Calu3 (cell line): ENCODE results near the gene LRRTM4. TPM values are rescaled to one million over a fixed set of nuclear protein-coding genes. Genes with fewer than 3 reads are reported as not detected.

ENCODE experiments used
- BruUV-seq: library from RNA; stranded (reverse); fragments of 400-500 nt; replicated peaks from 2 replicates; lab custom pipeline; 2021; lab: Mats Ljungman, UMichigan
- CTCF ChIA-PET: fragments of 300-600 bp; sonication (Branson Sonifier 250); formaldehyde crosslinking; loops from one replicate; lab custom pipeline; 2022; ENCODE audit warnings: antibody characterized with exemption; lab: Charles Lee
- DNase-seq: peaks from one replicate; pipeline ENCODE4 v3.0.0; 2022
- H3K27ac Mint-ChIP-seq: one replicate; pipeline ENCODE4 v1.8.0; 2022; ENCODE audit warnings: mixed read lengths; ENCODE audit not compliant: unreplicated experiment
- H3K27me3 Mint-ChIP-seq: one replicate; pipeline ENCODE4 v1.8.0; 2022; ENCODE audit warnings: mixed read lengths; ENCODE audit not compliant: unreplicated experiment
- H3K36me3 Mint-ChIP-seq: one replicate; pipeline ENCODE4 v1.8.0; 2022; ENCODE audit warnings: mild to moderate bottlenecking, moderate library complexity, mixed read lengths; ENCODE audit not compliant: insufficient read depth, unreplicated experiment
- H3K4me1 Mint-ChIP-seq: one replicate; pipeline ENCODE4 v1.8.0; 2022; ENCODE audit warnings: mild to moderate bottlenecking, low read depth, mixed read lengths; ENCODE audit not compliant: unreplicated experiment
- H3K4me3 Mint-ChIP-seq: one replicate; pipeline ENCODE4 v1.8.0; 2022; ENCODE audit warnings: mild to moderate bottlenecking, low read depth, moderate library complexity, mixed read lengths; ENCODE audit not compliant: unreplicated experiment
- H3K9me3 Mint-ChIP-seq: one replicate; pipeline ENCODE4 v1.8.0; 2022; ENCODE audit warnings: low read depth, mixed read lengths; ENCODE audit not compliant: unreplicated experiment
- intact Hi-C: fragments of 100-400 bp; cut with micrococcal nuclease; formaldehyde crosslinking; loops from one replicate; pipeline ENCODE4 v1.10.0; 2022; ENCODE audit not compliant: unreplicated experiment
- total RNA-seq: library from RNA; stranded (reverse); gene quantifications from 2 replicates; pipeline ENCODE4 v1.2.3, GENCODE V29; 2022
- TF ChIP-seq, protein P1 (sequence below): fragments of 200-600 bp; IDR thresholded peaks from one replicate; pipeline ENCODE4 v1.8.0; 2022; ENCODE audit warnings: antibody characterized with exemption; ENCODE audit not compliant: unreplicated experiment

LRRTM4 gene
- total RNA-seq, 1 experiment from 2014 or later, result not detected

GRCh38 chr2:77121518-77121917 is 400.7 kb downstream of the LRRTM4 start:
- TF ChIP-seq, protein P1, sequence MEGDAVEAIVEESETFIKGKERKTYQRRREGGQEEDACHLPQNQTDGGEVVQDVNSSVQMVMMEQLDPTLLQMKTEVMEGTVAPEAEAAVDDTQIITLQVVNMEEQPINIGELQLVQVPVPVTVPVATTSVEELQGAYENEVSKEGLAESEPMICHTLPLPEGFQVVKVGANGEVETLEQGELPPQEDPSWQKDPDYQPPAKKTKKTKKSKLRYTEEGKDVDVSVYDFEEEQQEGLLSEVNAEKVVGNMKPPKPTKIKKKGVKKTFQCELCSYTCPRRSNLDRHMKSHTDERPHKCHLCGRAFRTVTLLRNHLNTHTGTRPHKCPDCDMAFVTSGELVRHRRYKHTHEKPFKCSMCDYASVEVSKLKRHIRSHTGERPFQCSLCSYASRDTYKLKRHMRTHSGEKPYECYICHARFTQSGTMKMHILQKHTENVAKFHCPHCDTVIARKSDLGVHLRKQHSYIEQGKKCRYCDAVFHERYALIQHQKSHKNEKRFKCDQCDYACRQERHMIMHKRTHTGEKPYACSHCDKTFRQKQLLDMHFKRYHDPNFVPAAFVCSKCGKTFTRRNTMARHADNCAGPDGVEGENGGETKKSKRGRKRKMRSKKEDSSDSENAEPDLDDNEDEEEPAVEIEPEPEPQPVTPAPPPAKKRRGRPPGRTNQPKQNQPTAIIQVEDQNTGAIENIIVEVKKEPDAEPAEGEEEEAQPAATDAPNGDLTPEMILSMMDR, result no peak
- no peaks in the 10 kb centered on the region for H3K27me3 Mint-ChIP-seq

GRCh38 chr2:77119333-77119732 is 402.8 kb downstream of the LRRTM4 start:
- DNase-seq, result no peak
- Mint-ChIP-seq H3K36me3 (no peaks in the 10 kb centered on the region), H3K27ac (no peak overlapping the region), H3K4me3 (no peak overlapping the region), H3K4me1 (no peaks in the 10 kb centered on the region), H3K27me3 (no peaks in the 10 kb centered on the region), H3K9me3 (peaks cover 18% of the 10 kb centered on the region)
- intact Hi-C loops, result no loop called here
- TF ChIP-seq, protein P1, result no peak
- BruUV-seq, result no TSS peak
- CTCF ChIA-PET, result no interaction called here

More at GRCh38 chr2:77121518-77121917, 400.7 kb downstream of the LRRTM4 start:
- no peaks in the 10 kb centered on the region for H3K4me1 Mint-ChIP-seq
- DNase-seq, result no peak
- intact Hi-C loops, result no loop called here
- CTCF ChIA-PET, result no interaction called here
- peaks cover 14% of the 10 kb centered on the region for H3K9me3 Mint-ChIP-seq
- H3K27ac Mint-ChIP-seq, result no peak overlapping the region
- no peak overlapping the region for H3K4me3 Mint-ChIP-seq
- BruUV-seq, result no TSS peak
- no peaks in the 10 kb centered on the region for H3K36me3 Mint-ChIP-seq

DNA sequence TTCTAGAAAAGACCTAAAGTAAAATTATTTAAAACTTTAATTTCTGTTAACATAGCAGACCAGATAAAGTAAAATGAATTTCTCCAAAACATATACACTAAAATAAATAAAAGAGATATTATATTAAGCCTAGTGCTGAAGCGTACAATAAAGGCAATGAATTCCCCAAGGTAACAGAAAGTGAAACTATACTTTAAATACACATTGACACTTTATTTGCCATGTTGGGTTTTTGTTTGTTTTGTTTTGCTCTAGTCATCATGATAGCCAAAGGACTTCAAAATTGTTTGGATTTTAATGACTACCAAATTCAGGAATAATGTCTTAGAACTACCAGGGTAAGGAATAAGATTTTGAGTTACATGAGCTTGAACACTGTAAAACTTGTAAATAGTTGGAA is 413.3 kb downstream of the LRRTM4 start:
- H3K9me3 Mint-ChIP-seq, result peaks cover 22% of the 10 kb centered on the region
- CTCF ChIA-PET, result no interaction called here
- DNase-seq, result no peak
- intact Hi-C loops, result no loop called here
- no peaks in the 10 kb centered on the region for H3K4me1 Mint-ChIP-seq
- H3K4me3 Mint-ChIP-seq, result no peak overlapping the region
- TF ChIP-seq, protein P1, result no peak
- no TSS peak for BruUV-seq
- H3K36me3 Mint-ChIP-seq, result no peaks in the 10 kb centered on the region
- H3K27ac Mint-ChIP-seq, result no peak overlapping the region
- no peaks in the 10 kb centered on the region for H3K27me3 Mint-ChIP-seq

GRCh38 chr2:77105008-77105407 is 417.2 kb downstream of the LRRTM4 start:
- no TSS peak for BruUV-seq
- DNase-seq, result no peak
- TF ChIP-seq, protein P1, result no peak
- H3K4me1 Mint-ChIP-seq, result no peaks in the 10 kb centered on the region
- H3K36me3 Mint-ChIP-seq, result no peaks in the 10 kb centered on the region
- peaks cover 15% of the 10 kb centered on the region for H3K9me3 Mint-ChIP-seq
- H3K27me3 Mint-ChIP-seq, result no peaks in the 10 kb centered on the region
- CTCF ChIA-PET, result no interaction called here
- no peak overlapping the region for H3K27ac Mint-ChIP-seq
- intact Hi-C loops, result no loop called here
- H3K4me3 Mint-ChIP-seq, result no peak overlapping the region
